Activated T-helper 1 cell treated with anti-CD3 and anti-CD28 coated beads, Interleukin-12 subunit alpha, Interleukin-12 subunit beta, Interleukin-2, Interleukin-4 antibody, amounts not matched to agents 30 ng/mL and 10 ng/mL and 1 ng/mL, durations not matched to agents 14 hours and 24 hours and 36 hours (primary cell): ENCODE results near the gene MORC4. TPM values are rescaled to one million over a fixed set of nuclear protein-coding genes. Genes with fewer than 3 reads are reported as not detected.

Experiments used
- DNase-seq: peaks from one replicate; pipeline ENCODE4 v3.0.0; 2021; ENCODE audit warnings: low spot score
- H3K27ac Mint-ChIP-seq: one replicate; pipeline ENCODE4 v1.8.0; 2021; ENCODE audit warnings: mild to moderate bottlenecking, mixed read lengths
- H3K27me3 Mint-ChIP-seq: one replicate; pipeline ENCODE4 v1.8.0; 2022; ENCODE audit warnings: mild to moderate bottlenecking, moderate library complexity, mixed read lengths; ENCODE audit not compliant: insufficient read depth
- H3K36me3 Mint-ChIP-seq: one replicate; pipeline ENCODE4 v1.8.0; 2021; ENCODE audit warnings: low read depth, mixed read lengths
- H3K4me1 Mint-ChIP-seq: one replicate; pipeline ENCODE4 v1.8.0; 2021; ENCODE audit warnings: low read depth, mixed read lengths
- H3K4me3 Mint-ChIP-seq: one replicate; pipeline ENCODE4 v1.8.0; 2021; ENCODE audit warnings: mild to moderate bottlenecking, moderate library complexity, mixed read lengths
- H3K9me3 Mint-ChIP-seq: one replicate; pipeline ENCODE4 v1.8.0; 2021; ENCODE audit warnings: mixed read lengths
- intact Hi-C: fragments of 100-400 bp; cut with micrococcal nuclease; formaldehyde crosslinking; loops from one replicate; pipeline ENCODE4 v1.15.1; 2024
- total RNA-seq: library from RNA; stranded (reverse); gene quantifications from 2 replicates; pipeline ENCODE4 v1.2.3, GENCODE V29; 2022

MORC4 gene
- total RNA-seq, 1 donor from 2014 or later, result 4.7 TPM

DNA sequence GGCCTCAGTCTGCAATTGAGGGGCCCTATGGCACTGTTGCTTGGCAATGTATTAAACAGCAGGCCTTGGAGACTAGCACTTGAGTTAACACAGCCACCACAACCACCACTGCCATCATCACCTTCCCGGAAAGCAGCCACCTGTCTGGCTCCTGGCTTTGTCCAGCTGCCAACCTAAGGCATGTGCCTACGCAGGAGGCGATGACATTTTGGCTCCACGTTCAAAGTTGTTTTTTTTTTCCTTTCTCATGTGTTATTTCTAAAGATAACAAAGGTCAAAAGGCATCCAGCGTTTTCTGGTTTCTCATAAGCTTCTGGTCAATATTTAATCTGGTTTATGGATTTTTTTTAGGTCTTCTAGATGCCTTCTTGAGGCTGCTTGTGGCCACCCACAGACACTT lies 72.3 kb downstream of the MORC4 start:
- Mint-ChIP-seq H3K27ac (no peak overlapping the region), H3K4me3 (no peak overlapping the region), H3K4me1 (no peaks in the 10 kb centered on the region), H3K9me3 (no peaks in the 10 kb centered on the region), H3K36me3 (no peaks in the 10 kb centered on the region), H3K27me3 (no peaks in the 10 kb centered on the region)
- DNase-seq, result no peak
- intact Hi-C loops, result no loop called here

DNA sequence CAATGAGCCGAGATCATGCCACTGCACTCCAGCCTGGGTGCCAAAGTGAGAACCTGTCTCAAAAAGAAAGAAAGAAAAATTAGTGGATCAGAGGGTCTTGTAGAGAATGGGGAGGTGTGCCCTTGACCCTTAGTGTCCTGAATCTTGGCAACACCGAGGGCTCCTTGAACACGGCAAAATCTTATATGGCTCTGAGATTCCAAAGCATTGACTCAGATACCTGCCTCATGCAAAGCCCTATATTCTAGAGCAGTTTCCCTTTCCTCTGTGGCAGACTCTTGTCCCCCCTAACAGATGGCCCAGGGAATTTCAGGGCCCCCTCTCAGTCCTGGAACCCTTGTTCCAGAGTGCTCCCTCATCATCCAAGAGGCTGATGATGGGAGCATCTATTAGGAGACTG lies 73.0 kb downstream of the MORC4 start:
- Mint-ChIP-seq H3K9me3 (no peaks in the 10 kb centered on the region), H3K27me3 (no peaks in the 10 kb centered on the region), H3K4me3 (no peak overlapping the region), H3K4me1 (no peaks in the 10 kb centered on the region), H3K27ac (no peak overlapping the region), H3K36me3 (no peaks in the 10 kb centered on the region)
- DNase-seq, result no peak
- intact Hi-C loops, result no loop called here

DNA sequence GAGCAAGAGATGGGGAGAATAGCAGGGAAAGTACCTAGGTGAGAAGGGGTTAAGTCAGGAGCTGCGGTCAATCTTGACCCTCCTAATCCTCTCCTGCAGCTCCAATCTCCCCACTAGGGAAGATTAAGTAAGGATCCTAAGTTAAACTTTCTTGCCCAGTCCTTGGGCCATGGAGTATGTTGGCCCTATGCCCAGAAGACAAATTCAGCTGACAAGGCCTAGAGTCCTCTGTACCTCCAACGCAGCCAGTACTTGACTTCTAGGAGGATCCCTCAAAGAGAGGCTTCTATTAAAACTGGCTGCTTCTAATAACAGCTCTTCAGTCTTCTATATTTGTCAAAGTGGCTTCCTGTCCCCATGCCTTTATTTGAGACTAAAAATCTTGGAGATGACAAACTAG lies 78.4 kb downstream of the MORC4 start:
- intact Hi-C loops, result no loop called here
- peaks cover 2% of the 10 kb centered on the region for H3K27me3 Mint-ChIP-seq
- DNase-seq, result no peak
- H3K4me1 Mint-ChIP-seq, result no peaks in the 10 kb centered on the region
- no peaks in the 10 kb centered on the region for H3K9me3 Mint-ChIP-seq
- H3K36me3 Mint-ChIP-seq, result no peaks in the 10 kb centered on the region
- no peak overlapping the region for H3K27ac Mint-ChIP-seq
- no peak overlapping the region for H3K4me3 Mint-ChIP-seq

DNA sequence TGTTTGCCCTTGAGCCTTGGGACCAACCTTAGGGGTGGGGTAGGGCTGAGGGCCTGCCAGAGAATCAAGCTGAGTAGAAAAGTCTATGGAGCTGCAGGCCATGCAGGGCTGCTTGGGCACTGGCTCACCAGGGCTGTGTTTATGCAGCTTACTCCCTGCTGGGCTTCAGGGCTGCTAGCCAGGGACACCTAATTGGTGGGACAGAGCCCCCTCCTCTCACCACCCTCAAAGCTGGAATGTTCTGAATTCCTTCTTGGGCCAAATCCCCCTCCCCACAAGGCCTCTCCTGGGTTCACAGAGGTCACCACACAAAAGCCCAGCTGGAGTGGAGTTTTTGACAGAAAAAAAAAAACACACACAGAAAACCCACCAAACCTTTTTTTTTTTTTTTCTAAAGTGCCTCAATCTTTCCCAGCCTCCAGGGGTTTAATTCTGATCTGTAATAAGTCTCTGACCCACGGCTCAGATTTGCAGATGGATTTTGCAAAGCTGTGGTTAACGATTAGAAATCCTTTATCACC lies 80.0 kb downstream of the MORC4 start, which contains the start of gene CLDN2:
TSS of gene CLDN2 (plus strand) at position 471 of the 521 bp plus-strand sequence. CDS start 7,827 bp downstream, outside the sequence.
- H3K27me3 Mint-ChIP-seq, result peaks cover 2% of the 10 kb centered on the region
- H3K4me1 Mint-ChIP-seq, result no peaks in the 10 kb centered on the region
- intact Hi-C loops, result no loop called here
- no peaks in the 10 kb centered on the region for H3K36me3 Mint-ChIP-seq
- no peaks in the 10 kb centered on the region for H3K9me3 Mint-ChIP-seq
- no peak within 1 kb of the TSS for H3K27ac Mint-ChIP-seq
- DNase-seq, result no peak
- H3K4me3 Mint-ChIP-seq, result no peak within 1 kb of the TSS

DNA sequence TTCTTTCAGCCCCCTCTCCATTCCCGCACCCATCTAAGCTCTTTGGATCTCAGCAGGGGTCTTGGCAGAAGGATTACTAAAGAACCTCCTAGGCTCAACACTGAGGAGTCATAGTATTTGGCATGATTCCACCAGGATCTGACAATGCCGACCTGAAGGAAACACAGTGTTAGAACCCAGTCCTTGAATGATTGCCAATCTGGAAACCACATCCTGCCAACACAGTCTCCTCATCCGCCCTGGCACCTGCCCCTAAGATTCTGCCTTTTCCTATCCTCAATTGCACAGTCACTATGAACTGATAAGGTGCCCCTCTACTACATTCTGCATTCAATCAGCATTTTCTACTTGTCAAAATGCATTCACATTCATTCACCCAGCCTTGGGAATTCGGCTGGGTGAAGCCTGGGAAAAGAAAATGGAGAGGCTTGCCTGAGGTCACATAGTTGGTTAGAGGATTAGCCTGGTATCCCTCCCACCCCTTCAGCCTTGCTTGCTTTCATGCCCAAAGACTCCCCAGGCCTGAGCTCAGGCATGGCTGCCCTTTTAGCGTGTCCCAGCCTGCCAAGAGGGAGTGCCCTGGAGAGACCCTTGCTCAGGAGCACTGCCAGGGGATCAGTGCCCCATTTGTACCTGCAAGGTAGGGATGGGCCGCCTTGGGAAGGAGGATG lies 82.0 kb downstream of the MORC4 start:
- DNase-seq, result no peak
- H3K27me3 Mint-ChIP-seq, result peaks cover 2% of the 10 kb centered on the region
- intact Hi-C loops, result no loop called here
- no peaks in the 10 kb centered on the region for H3K36me3 Mint-ChIP-seq
- no peaks in the 10 kb centered on the region for H3K4me1 Mint-ChIP-seq
- H3K27ac Mint-ChIP-seq, result no peak overlapping the region
- H3K4me3 Mint-ChIP-seq, result no peak overlapping the region
- no peaks in the 10 kb centered on the region for H3K9me3 Mint-ChIP-seq

DNA sequence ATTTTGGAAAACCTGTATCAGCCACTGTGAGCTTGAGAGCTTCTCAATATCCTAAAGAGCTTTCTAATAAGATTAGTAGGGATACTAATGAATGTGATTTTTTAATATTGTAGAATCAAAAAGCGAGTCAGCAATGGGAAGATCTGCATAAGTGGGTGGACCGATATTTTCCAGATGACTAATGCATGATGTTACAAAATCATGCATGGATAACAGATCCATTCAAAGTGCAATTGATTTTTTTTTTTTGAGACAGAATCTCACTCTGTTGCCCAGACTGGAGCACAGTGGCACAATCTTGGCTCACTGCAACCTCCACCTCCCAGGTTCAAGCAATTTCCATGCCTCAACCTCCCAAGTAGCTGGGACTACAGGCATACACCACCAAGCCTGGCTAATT lies 87.1 kb downstream of the MORC4 start:
- Mint-ChIP-seq H3K4me1 (no peaks in the 10 kb centered on the region), H3K36me3 (no peaks in the 10 kb centered on the region), H3K27me3 (no peaks in the 10 kb centered on the region), H3K27ac (no peak overlapping the region), H3K4me3 (no peak overlapping the region), H3K9me3 (no peaks in the 10 kb centered on the region)
- intact Hi-C loops, result no loop called here
- DNase-seq, result no peak

DNA sequence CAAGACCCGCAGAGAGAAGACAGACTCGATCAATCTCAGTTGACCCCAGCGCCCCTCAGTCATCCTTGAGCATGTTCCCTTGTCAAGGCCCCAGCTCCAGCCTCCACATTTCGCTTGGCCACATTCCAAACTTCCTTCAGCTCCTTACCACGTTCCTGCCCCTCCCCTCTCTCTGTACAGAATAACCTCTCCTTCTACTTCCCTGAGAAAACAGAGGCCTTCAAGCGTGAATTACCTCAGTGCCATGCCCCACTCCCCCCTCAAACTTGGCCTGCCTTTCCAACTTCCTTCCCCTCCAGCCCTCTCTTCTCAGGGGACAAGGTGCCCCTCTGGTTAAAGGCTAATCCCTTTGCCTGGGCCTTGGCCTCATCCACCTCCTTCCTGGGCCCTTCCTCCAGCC lies 93.7 kb downstream of the MORC4 start:
- no peaks in the 10 kb centered on the region for H3K4me1 Mint-ChIP-seq
- DNase-seq, result no peak
- intact Hi-C loops, result no loop called here
- H3K27ac Mint-ChIP-seq, result no peak overlapping the region
- peaks cover 2% of the 10 kb centered on the region for H3K27me3 Mint-ChIP-seq
- H3K36me3 Mint-ChIP-seq, result no peaks in the 10 kb centered on the region
- H3K9me3 Mint-ChIP-seq, result no peaks in the 10 kb centered on the region
- H3K4me3 Mint-ChIP-seq, result no peak overlapping the region

DNA sequence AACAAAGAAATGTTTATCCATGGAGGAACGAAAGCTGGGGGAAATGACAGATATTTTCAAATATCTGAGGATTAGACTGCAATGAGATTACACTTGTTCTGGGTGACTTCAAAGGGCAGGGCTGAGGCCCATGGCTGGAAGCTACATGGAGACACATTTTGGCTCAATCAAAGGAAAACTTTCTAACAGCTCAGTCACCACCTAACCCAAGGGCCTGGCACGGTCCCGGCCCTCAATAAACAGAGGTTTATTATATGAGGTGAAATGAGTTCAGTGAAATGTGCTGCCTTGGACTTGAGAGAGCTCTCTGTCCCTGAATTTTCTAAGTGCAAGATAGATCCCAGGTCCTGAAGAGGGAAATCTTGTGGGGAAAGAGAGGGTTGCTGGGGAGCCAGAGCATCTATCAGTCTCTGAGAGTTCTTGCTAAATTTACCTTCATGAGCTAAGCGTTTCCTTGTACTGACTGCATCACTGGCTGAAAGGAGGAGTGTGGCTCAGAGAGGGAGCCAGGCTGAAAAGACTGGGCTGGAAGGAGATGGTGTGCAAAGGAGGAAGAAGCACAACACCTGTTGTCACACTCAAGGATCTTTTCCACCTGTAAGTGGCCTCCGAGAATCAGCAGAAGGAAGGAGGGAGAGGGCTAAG lies 94.8 kb downstream of the MORC4 start:
- no peak for DNase-seq
- Mint-ChIP-seq H3K4me1 (no peaks in the 10 kb centered on the region), H3K27me3 (peaks cover 2% of the 10 kb centered on the region), H3K36me3 (no peaks in the 10 kb centered on the region), H3K27ac (no peak overlapping the region), H3K4me3 (no peak overlapping the region), H3K9me3 (no peaks in the 10 kb centered on the region)
- intact Hi-C loops, result no loop called here

DNA sequence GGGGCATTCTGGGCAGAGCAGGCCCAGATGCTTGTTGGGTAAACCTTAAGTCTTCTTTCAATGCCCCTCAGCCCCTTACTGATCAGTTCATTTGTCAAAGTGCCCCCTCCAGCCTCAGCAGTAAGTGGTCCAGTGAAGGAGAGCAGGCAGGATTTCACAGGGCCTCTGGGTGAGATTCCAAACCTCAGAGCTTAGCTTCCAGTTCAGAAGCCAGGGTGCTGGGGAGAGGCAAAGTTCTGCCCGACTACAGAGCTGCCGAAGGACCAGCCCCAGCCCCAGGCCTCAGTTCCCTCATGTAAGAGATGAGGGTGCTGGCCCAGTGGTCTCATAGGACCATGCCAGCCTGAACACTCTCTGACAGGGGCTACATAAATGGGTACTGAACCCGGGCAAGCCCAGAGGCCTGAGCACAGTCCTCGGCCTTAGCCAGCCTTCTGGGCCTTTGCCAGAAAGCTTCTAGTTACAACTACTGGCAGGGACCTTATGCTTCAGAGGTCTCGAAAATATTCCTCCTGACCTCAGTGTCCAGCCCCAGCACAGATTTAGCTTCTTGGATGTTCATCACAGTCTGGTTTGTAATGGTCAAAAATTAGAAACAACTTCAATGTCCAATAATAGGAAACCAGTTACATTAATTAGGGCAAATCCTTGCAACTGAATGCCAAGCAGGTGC lies 96.0 kb downstream of the MORC4 start:
- Mint-ChIP-seq H3K4me3 (no peak overlapping the region), H3K4me1 (no peaks in the 10 kb centered on the region), H3K36me3 (no peaks in the 10 kb centered on the region), H3K27me3 (peaks cover 2% of the 10 kb centered on the region), H3K9me3 (no peaks in the 10 kb centered on the region), H3K27ac (no peak overlapping the region)
- intact Hi-C loops, result no loop called here
- DNase-seq, result no peak

DNA sequence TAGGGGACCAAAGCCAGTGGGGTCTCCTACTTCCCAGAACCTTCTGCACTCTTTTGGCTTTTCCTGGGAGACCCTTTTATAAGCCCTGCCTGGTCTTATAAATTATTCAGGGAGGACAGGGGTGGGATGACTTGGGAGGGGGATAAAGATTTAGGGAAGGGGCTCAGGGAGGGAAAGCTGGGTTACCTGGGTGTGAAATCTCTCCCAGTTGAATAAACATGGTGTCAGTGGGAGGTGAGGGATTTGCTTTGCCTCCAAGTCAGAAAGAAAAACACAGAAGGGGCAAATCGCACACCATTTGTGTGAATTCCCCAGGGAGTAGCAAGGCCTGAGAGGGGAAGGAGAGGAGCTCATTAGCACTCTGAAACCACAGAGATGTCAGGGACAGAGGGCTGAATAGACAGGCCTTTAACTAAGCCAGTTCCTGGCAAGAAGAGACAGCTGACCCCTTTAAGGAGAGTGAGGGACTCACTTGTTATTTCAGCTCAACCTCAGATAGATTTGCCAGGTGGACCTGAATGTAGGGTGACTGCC lies 96.7 kb downstream of the MORC4 start, which contains the start of gene RIPPLY1:
TSS of gene RIPPLY1 (minus strand) at position 51 of the 534 bp plus-strand sequence. CDS start 54 bp downstream, outside the sequence.
- Mint-ChIP-seq H3K27ac (no peak within 1 kb of the TSS), H3K27me3 (peaks cover 2% of the 10 kb centered on the region), H3K4me1 (no peaks in the 10 kb centered on the region), H3K36me3 (no peaks in the 10 kb centered on the region), H3K9me3 (no peaks in the 10 kb centered on the region), H3K4me3 (no peak within 1 kb of the TSS)
- intact Hi-C loops, result no loop called here
- no peak for DNase-seq

DNA sequence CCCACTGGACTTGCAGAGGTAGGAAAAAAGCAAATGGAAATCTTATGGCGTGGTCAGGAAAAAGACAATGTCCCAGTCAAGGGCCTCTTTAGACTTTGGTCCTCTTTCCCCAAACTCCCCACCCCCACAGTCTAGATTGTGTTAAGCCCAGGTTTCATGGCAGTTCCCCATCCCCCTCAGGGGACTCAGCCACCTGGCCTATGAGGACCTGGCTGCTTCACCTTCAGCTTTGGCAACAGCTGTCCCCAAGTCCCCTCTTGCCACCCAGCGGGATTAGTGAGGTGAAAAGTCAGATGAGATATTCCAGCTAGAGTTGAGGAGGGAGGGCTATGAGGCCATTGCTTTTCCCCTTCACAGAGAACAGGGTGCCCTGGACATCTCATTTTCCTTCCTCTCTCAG lies 97.3 kb downstream of the MORC4 start:
- Mint-ChIP-seq H3K27ac (no peak overlapping the region), H3K36me3 (no peaks in the 10 kb centered on the region), H3K4me3 (no peak overlapping the region), H3K9me3 (no peaks in the 10 kb centered on the region), H3K27me3 (peaks cover 2% of the 10 kb centered on the region), H3K4me1 (no peaks in the 10 kb centered on the region)
- no peak for DNase-seq
- intact Hi-C loops, result no loop called here

DNA sequence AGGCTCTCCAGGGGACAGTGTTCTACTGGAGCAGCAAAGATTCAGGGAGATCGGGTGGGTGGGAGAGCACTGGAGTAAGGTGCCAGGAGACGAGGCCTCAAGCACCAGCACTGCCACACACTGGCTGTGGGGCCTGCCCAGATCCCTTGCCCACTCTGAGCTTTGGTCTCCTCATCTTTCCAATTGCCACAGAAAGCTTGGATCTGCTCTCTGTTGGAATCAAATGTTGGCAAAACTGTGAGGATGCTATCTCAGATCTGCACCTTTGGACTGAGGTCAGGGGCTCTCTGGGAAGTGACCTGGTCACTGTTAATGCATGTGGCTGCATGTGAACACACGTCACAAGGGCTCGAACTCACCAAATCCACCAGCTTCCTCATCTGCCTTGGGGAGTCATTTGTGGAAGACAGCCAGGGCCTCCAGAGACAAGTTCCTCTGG lies 98.2 kb downstream of the MORC4 start:
- no peaks in the 10 kb centered on the region for H3K4me1 Mint-ChIP-seq
- DNase-seq, result no peak
- no peaks in the 10 kb centered on the region for H3K9me3 Mint-ChIP-seq
- no peak overlapping the region for H3K4me3 Mint-ChIP-seq
- peaks cover 1% of the 10 kb centered on the region for H3K27me3 Mint-ChIP-seq
- no peaks in the 10 kb centered on the region for H3K36me3 Mint-ChIP-seq
- no peak overlapping the region for H3K27ac Mint-ChIP-seq
- intact Hi-C loops, result no loop called here

DNA sequence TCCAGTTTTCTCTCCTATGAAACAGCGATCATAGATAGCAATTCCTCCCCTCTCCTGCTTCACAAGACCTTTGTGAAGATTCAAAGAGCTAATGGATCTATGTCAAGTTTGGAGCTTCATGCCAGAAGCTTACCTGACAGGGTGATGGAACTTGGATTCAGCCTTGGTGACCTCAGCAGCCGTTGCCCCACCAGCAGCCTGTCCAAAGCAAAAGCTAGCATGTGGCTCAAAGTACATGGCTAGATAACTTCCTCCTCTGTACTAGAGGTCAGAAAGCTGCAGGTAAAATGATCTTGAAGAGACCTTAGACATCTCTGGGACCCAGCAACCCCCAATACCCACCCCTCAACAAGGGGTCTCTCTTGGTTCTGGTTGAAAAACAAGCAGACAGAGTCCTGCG lies 98.7 kb downstream of the MORC4 start:
- Mint-ChIP-seq H3K27ac (no peak overlapping the region), H3K9me3 (no peaks in the 10 kb centered on the region), H3K4me3 (no peak overlapping the region), H3K36me3 (no peaks in the 10 kb centered on the region), H3K4me1 (no peaks in the 10 kb centered on the region), H3K27me3 (no peaks in the 10 kb centered on the region)
- no peak for DNase-seq
- intact Hi-C loops, result no loop called here
